HG02970 (cell line): ENCODE data around the gene GATB.

Source experiments
- ATAC-seq: cut with Tn5 transposase; IDR thresholded peaks from one replicate; pipeline ENCODE4 v1.9.1; 2021; ENCODE audit warnings: mild to moderate bottlenecking, moderate library complexity, moderate number of reproducible peaks; ENCODE audit not compliant: unreplicated experiment, low FRiP score

GATB gene

DNA sequence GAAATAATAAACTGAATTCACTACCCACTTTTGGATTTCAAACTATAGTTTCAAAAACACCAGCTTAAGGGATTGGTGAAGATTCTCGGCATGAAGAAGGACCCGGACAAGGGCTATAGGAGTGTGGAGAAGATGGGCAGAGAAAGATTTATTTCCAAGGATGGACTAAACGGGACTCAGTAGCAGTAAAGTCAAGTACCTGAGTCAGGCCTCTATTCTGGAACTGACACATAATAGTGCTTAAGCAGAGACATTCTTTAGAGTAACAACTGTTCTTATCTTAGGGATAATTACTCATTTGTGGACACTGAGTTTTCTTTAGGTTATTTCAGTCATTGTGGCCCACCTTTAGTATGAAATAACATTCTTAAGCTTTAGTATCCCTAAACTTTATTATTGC is 134.6 kb downstream of the GATB start:
- no peak for ATAC-seq

DNA sequence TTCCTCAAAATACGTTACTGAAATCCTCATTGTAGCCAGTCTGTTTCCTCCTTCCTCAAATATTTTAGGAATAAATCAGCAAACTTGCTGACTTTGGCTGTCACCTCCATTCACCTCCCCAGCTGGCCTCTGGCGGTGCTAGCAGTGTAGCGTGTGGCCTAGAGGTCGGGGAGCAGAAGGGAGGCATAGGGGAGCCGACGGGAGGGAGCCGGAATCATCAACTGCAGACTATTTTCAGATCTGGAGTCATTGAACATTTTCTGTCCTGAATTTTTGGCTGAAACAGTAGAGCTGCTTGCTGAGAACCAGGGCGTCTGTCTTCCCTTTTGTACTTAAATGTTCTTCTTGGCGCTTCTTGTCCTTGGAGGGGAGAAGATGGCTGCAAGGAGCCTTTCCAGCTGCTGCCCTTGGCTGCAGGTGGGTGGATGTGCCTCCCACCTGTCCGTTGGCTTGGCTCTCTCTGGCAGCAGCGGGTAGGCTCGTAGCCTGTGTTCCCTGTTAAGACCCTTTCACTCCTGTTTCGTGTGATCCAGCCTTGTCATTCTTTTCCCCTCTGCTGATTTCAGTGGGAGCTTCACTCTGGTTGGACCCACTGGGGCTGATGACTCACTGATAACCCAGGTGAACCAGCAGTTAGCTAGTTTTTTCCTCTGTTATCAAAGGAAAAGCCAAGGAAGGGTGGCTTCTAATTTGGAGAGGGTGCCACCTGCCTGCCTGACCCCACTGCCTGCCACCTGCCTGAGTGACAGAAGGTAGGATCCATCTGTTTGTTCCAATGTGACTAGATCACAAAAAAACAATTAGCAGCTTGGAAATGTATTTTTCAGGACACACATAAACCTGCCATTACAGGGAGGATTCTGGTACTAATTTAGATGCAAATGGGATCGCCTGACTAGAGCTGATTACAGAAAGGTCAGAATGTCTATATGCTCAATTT is 135.9 kb downstream of the GATB start:
- no peak for ATAC-seq
